ENCODE results near the gene PASD1. TPM values are rescaled to one million over a fixed set of nuclear protein-coding genes. Genes with fewer than 3 reads are reported as not detected.

The PASD1 gene
- total RNA-seq, 4 donors from 2014 or later: not detected

- no peak for DNase-seq (ENCODE audit: low spot score in 2 of 2)
- WGBS, 2 donors: 43 to 62% methylated on average over 22 to 24 of the region's 24 CpGs
- intact Hi-C loops (cut with DNase I; ENCODE audit: low total_unique reads): no loop called here
- H3K4me3 ChIP-seq (ENCODE audit: low read depth, poor library complexity, severe bottlenecking): no peak overlapping the region
- no peak for TF ChIP-seq POLR2A (IDR thresholded peaks at IDR 0.05)
- TF ChIP-seq, protein P1, sequence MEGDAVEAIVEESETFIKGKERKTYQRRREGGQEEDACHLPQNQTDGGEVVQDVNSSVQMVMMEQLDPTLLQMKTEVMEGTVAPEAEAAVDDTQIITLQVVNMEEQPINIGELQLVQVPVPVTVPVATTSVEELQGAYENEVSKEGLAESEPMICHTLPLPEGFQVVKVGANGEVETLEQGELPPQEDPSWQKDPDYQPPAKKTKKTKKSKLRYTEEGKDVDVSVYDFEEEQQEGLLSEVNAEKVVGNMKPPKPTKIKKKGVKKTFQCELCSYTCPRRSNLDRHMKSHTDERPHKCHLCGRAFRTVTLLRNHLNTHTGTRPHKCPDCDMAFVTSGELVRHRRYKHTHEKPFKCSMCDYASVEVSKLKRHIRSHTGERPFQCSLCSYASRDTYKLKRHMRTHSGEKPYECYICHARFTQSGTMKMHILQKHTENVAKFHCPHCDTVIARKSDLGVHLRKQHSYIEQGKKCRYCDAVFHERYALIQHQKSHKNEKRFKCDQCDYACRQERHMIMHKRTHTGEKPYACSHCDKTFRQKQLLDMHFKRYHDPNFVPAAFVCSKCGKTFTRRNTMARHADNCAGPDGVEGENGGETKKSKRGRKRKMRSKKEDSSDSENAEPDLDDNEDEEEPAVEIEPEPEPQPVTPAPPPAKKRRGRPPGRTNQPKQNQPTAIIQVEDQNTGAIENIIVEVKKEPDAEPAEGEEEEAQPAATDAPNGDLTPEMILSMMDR (IDR thresholded peaks at IDR 0.05): no peak
These were observed 158.9 kb downstream of the PASD1 start for GRCh38 chrX:151722241-151722846.

GRCh38 chrX:151723156-151723760 is 159.8 kb downstream of the PASD1 start:
- H3K4me3 ChIP-seq (ENCODE audit: low read depth, poor library complexity, severe bottlenecking): no peak overlapping the region
- DNase-seq (ENCODE audit: low spot score in 2 of 2): no peak
- intact Hi-C loops (cut with DNase I; ENCODE audit: low total_unique reads): no loop called here
- TF ChIP-seq, protein P1 (IDR thresholded peaks at IDR 0.05): no peak
- TF ChIP-seq POLR2A (IDR thresholded peaks at IDR 0.05): no peak
- 83 to 87% methylated on average over 6 to 7 of the region's 7 CpGs for WGBS, 2 donors

- 45 to 55% methylated on average over 4 to 7 of the region's 7 CpGs for WGBS, 2 donors
- intact Hi-C loops (cut with DNase I; ENCODE audit: low total_unique reads): no loop called here
- no peak overlapping the region for H3K4me3 ChIP-seq (ENCODE audit: low read depth, poor library complexity, severe bottlenecking)
- peak in 1 of 2 donors; percentile 74 for DNase-seq (ENCODE audit: low spot score in 2 of 2)
- TF ChIP-seq, protein P1 (IDR thresholded peaks at IDR 0.05): no peak
- no peak for TF ChIP-seq POLR2A (IDR thresholded peaks at IDR 0.05)
These were observed 161.3 kb downstream of the PASD1 start for GRCh38 chrX:151724563-151725337.

- H3K4me3 ChIP-seq (ENCODE audit: low read depth, poor library complexity, severe bottlenecking): no peak overlapping the region
- peak in 1 of 2 donors; percentile 25 for DNase-seq (ENCODE audit: low spot score in 2 of 2)
- intact Hi-C loops (cut with DNase I; ENCODE audit: low total_unique reads): no loop called here
- WGBS, 2 donors: 25% methylated on average over 1 of the region's 1 CpG; no CpG with 5 or more reads in 1 of the 2 donors
- TF ChIP-seq POLR2A (IDR thresholded peaks at IDR 0.05): no peak
- TF ChIP-seq, protein P1 (IDR thresholded peaks at IDR 0.05): no peak
These were observed 161.8 kb downstream of the PASD1 start for GRCh38 chrX:151725338-151725614.

Other genes with a start within 250 kb of the PASD1 start
- gene VMA21, start 166.5 kb upstream of the PASD1 start, total RNA-seq: 10 to 100 TPM; 21.0 to 32.6 (median 29.7) TPM
- gene PRRG3, start 131.8 kb downstream of the PASD1 start, total RNA-seq: 1 to 10 TPM in 1 of 4 donors, under 1 TPM in 3; 0.13 to 1.2 (median 0.35) TPM
- gene FATE1, start 152.4 kb downstream of the PASD1 start, total RNA-seq: under 1 TPM in 1 of 4 donors, not detected in 3; 0.80 TPM
- gene CNGA2, start 171.1 kb downstream of the PASD1 start, total RNA-seq: not detected